ENCODE results near the gene NFIB.

NFIB gene

GRCh38 chr9:14273696-14274121 lies 40.2 kb downstream of the NFIB start:
- DNase-seq (ENCODE audit: low read depth), result no peak

- DNase-seq (ENCODE audit: low read depth), result no peak
These were observed 40.9 kb downstream of the NFIB start for GRCh38 chr9:14272927-14273528.

GRCh38 chr9:14271093-14271673 lies 42.8 kb downstream of the NFIB start:
- no peak for DNase-seq (ENCODE audit: low read depth)

- no peak for DNase-seq (ENCODE audit: low read depth)
These were observed 43.4 kb downstream of the NFIB start for GRCh38 chr9:14270358-14271092.

- DNase-seq (ENCODE audit: low read depth), result no peak
These were observed 44.0 kb downstream of the NFIB start for GRCh38 chr9:14269916-14270315.

GRCh38 chr9:14263707-14264483 lies 50.0 kb downstream of the NFIB start:
- no peak for DNase-seq (ENCODE audit: low read depth)

GRCh38 chr9:14262827-14263226 lies 51.1 kb downstream of the NFIB start:
- no peak for DNase-seq (ENCODE audit: low read depth)

GRCh38 chr9:14261616-14262015 lies 52.3 kb downstream of the NFIB start:
- no peak for DNase-seq (ENCODE audit: low read depth)

- DNase-seq (ENCODE audit: low read depth), result no peak
These were observed 53.8 kb downstream of the NFIB start for GRCh38 chr9:14260101-14260500.

GRCh38 chr9:14258660-14259239 lies 55.2 kb downstream of the NFIB start:
- DNase-seq (ENCODE audit: low read depth), result no peak

- DNase-seq (ENCODE audit: low read depth), result no peak
These were observed 55.8 kb downstream of the NFIB start for GRCh38 chr9:14258156-14258555.

GRCh38 chr9:14256588-14256987 lies 57.4 kb downstream of the NFIB start:
- no peak for DNase-seq (ENCODE audit: low read depth)

GRCh38 chr9:14251154-14252071 lies 62.5 kb downstream of the NFIB start:
- DNase-seq (ENCODE audit: low read depth), result no peak

GRCh38 chr9:14250794-14251153 lies 63.2 kb downstream of the NFIB start:
- DNase-seq (ENCODE audit: low read depth), result no peak

GRCh38 chr9:14249527-14249926 lies 64.4 kb downstream of the NFIB start:
- no peak for DNase-seq (ENCODE audit: low read depth)

- no peak for DNase-seq (ENCODE audit: low read depth)
These were observed 65.8 kb downstream of the NFIB start for GRCh38 chr9:14248149-14248548.

- no peak for DNase-seq (ENCODE audit: low read depth)
These were observed 66.4 kb downstream of the NFIB start for GRCh38 chr9:14247577-14247976.

GRCh38 chr9:14246951-14247350 lies 67.0 kb downstream of the NFIB start:
- DNase-seq (ENCODE audit: low read depth), result no peak

GRCh38 chr9:14245901-14246525 lies 67.9 kb downstream of the NFIB start:
- no peak for DNase-seq (ENCODE audit: low read depth)

GRCh38 chr9:14243514-14244042 lies 70.4 kb downstream of the NFIB start:
- DNase-seq (ENCODE audit: low read depth), result no peak

Measured in activated T-cell treated with anti-CD3 and anti-CD28 coated beads for 48 hours (primary cell).